IgD-negative memory B cell (primary cell): Measurements from ENCODE around the gene PRM1. TPM values are rescaled to one million over a fixed set of nuclear protein-coding genes. Genes with fewer than 3 reads are reported as not detected.

ENCODE experiments used
- H3K27ac Mint-ChIP-seq, 3 donors: one replicate each; pipeline ENCODE4 v1.8.0; 2020 to 2022; ENCODE audit warnings: mild to moderate bottlenecking in 3 of 3, mixed read lengths in 3 of 3, moderate library complexity in 1 of 3
- H3K27me3 Mint-ChIP-seq: one replicate; pipeline ENCODE4 v1.8.0; 2021; ENCODE audit warnings: mixed read lengths
- H3K36me3 Mint-ChIP-seq: one replicate; pipeline ENCODE4 v1.8.0; 2020; ENCODE audit warnings: mild to moderate bottlenecking, mixed read lengths
- H3K4me1 Mint-ChIP-seq, 3 donors: one replicate each; pipeline ENCODE4 v1.8.0; 2020 to 2022; ENCODE audit warnings: mixed read lengths in 3 of 3, mild to moderate bottlenecking in 1 of 3
- H3K4me3 Mint-ChIP-seq, 4 donors: one replicate each; pipeline ENCODE4 v1.8.0; 2020 to 2022; ENCODE audit warnings: mild to moderate bottlenecking in 4 of 4, mixed read lengths in 4 of 4, moderate library complexity in 3 of 4
- H3K9me3 Mint-ChIP-seq, 3 donors: one replicate each; pipeline ENCODE4 v1.8.0; 2020 to 2021; ENCODE audit warnings: mixed read lengths in 3 of 3, mild to moderate bottlenecking in 1 of 3
- polyA plus RNA-seq: library from polyadenylated mRNA; unstranded; fragments of 300-500 nt; fragmentation: Illumina TruSeq; gene quantifications from one replicate; pipeline ENCODE4 v1.2.3, GENCODE V29; 2021

PRM1 gene
- polyA plus RNA-seq, 1 donor from 2014 or later = not detected

- Mint-ChIP-seq H3K4me3 (no peak overlapping the region), H3K4me1 (peaks cover 18 to 27% (median 20%) of the 10 kb centered on the region in 3 donors), H3K36me3 (no peaks in the 10 kb centered on the region), H3K27ac (no peak overlapping the region), H3K27me3 (peaks cover 3% of the 10 kb centered on the region), H3K9me3 (no peaks in the 10 kb centered on the region)
Observed at GRCh38 chr16:11321662-11322061, 40.5 kb upstream of the PRM1 start.

GRCh38 chr16:11320170-11320569 lies 39.0 kb upstream of the PRM1 start:
- H3K27ac Mint-ChIP-seq = no peak overlapping the region

GRCh38 chr16:11319529-11320146 lies 38.5 kb upstream of the PRM1 start:
- peak overlapping the region in 1 of 3 donors; percentile 58 for H3K27ac Mint-ChIP-seq
- H3K4me3 Mint-ChIP-seq = no peak overlapping the region
- peaks cover 1% of the 10 kb centered on the region for H3K27me3 Mint-ChIP-seq
- H3K4me1 Mint-ChIP-seq = peaks cover 7 to 14% (median 12%) of the 10 kb centered on the region in 3 donors
- H3K36me3 Mint-ChIP-seq = no peaks in the 10 kb centered on the region
- H3K9me3 Mint-ChIP-seq = no peaks in the 10 kb centered on the region

More at GRCh38 chr16:11320170-11320569, 39.0 kb upstream of the PRM1 start:
- Mint-ChIP-seq H3K27me3 (peaks cover 1% of the 10 kb centered on the region), H3K4me3 (no peak overlapping the region), H3K4me1 (peaks cover 9 to 17% (median 15%) of the 10 kb centered on the region in 3 donors), H3K9me3 (no peaks in the 10 kb centered on the region), H3K36me3 (no peaks in the 10 kb centered on the region)

- Mint-ChIP-seq H3K4me3 (peak overlapping the region in 1 of 4 donors; percentile 83), H3K4me1 (peaks cover 9 to 16% (median 13%) of the 10 kb centered on the region in 3 donors), H3K36me3 (no peaks in the 10 kb centered on the region), H3K27me3 (peaks cover 1% of the 10 kb centered on the region), H3K9me3 (no peaks in the 10 kb centered on the region), H3K27ac (peak overlapping the region in 2 of 3 donors; percentile 58 to 89)
Observed at GRCh38 chr16:11318817-11319216, 37.7 kb upstream of the PRM1 start.

GRCh38 chr16:11316331-11317015 lies 35.3 kb upstream of the PRM1 start:
- Mint-ChIP-seq H3K4me1 (peaks cover 26 to 31% (median 29%) of the 10 kb centered on the region in 3 donors), H3K27me3 (peaks cover 5% of the 10 kb centered on the region), H3K9me3 (no peaks in the 10 kb centered on the region), H3K36me3 (no peaks in the 10 kb centered on the region), H3K27ac (peak overlapping the region in 2 of 3 donors; percentile 80 to 86), H3K4me3 (peak overlapping the region in 1 of 4 donors; percentile 50)

GRCh38 chr16:11315510-11315909 lies 34.4 kb upstream of the PRM1 start:
- H3K9me3 Mint-ChIP-seq = no peaks in the 10 kb centered on the region
- H3K4me1 Mint-ChIP-seq = peaks cover 32 to 38% (median 36%) of the 10 kb centered on the region in 3 donors
- no peak overlapping the region for H3K27ac Mint-ChIP-seq
- no peaks in the 10 kb centered on the region for H3K36me3 Mint-ChIP-seq
- H3K27me3 Mint-ChIP-seq = peaks cover 5% of the 10 kb centered on the region
- no peak overlapping the region for H3K4me3 Mint-ChIP-seq

GRCh38 chr16:11314309-11314894 lies 33.3 kb upstream of the PRM1 start:
- H3K9me3 Mint-ChIP-seq = no peaks in the 10 kb centered on the region
- H3K4me3 Mint-ChIP-seq = no peak overlapping the region
- H3K27me3 Mint-ChIP-seq = peaks cover 5% of the 10 kb centered on the region
- H3K4me1 Mint-ChIP-seq = peaks cover 37 to 46% (median 44%) of the 10 kb centered on the region in 3 donors
- peak overlapping the region in 2 of 3 donors; percentile 14 to 43 for H3K27ac Mint-ChIP-seq
- H3K36me3 Mint-ChIP-seq = no peaks in the 10 kb centered on the region

- Mint-ChIP-seq H3K27ac (peak overlapping the region in 2 of 3 donors; percentile 64 to 89), H3K9me3 (no peaks in the 10 kb centered on the region), H3K27me3 (peaks cover 5% of the 10 kb centered on the region), H3K36me3 (no peaks in the 10 kb centered on the region), H3K4me3 (no peak overlapping the region), H3K4me1 (peaks cover 35 to 47% (median 46%) of the 10 kb centered on the region in 3 donors)
Observed at GRCh38 chr16:11313493-11314308, 32.6 kb upstream of the PRM1 start.

- Mint-ChIP-seq H3K4me1 (peaks cover 33 to 53% (median 51%) of the 10 kb centered on the region in 3 donors), H3K27ac (peak overlapping the region; percentile 64 to 89 (median 67)), H3K4me3 (peak overlapping the region in 3 of 4 donors; percentile 33 to 67 (median 34)), H3K36me3 (no peaks in the 10 kb centered on the region), H3K27me3 (peaks cover 5% of the 10 kb centered on the region), H3K9me3 (no peaks in the 10 kb centered on the region)
Observed at GRCh38 chr16:11312718-11313492, 31.8 kb upstream of the PRM1 start.

GRCh38 chr16:11310997-11311561 lies 29.9 kb upstream of the PRM1 start:
- Mint-ChIP-seq H3K27me3 (peaks cover 3% of the 10 kb centered on the region), H3K4me3 (peak overlapping the region; percentile 60 to 91 (median 76)), H3K27ac (peak overlapping the region; percentile 92 to 99 (median 97)), H3K36me3 (no peaks in the 10 kb centered on the region), H3K4me1 (peaks cover 31 to 55% (median 51%) of the 10 kb centered on the region in 3 donors), H3K9me3 (peaks cover 0 to 2% (median 0%) of the 10 kb centered on the region in 3 donors)

- H3K27me3 Mint-ChIP-seq = peaks cover 3% of the 10 kb centered on the region
- no peaks in the 10 kb centered on the region for H3K36me3 Mint-ChIP-seq
- peak overlapping the region; percentile 60 to 91 (median 76) for H3K4me3 Mint-ChIP-seq
- H3K4me1 Mint-ChIP-seq = peaks cover 31 to 56% (median 52%) of the 10 kb centered on the region in 3 donors
- H3K9me3 Mint-ChIP-seq = peaks cover 0 to 2% (median 0%) of the 10 kb centered on the region in 3 donors
- H3K27ac Mint-ChIP-seq = peak overlapping the region; percentile 92 to 99 (median 97)
Observed at GRCh38 chr16:11310634-11310977, 29.5 kb upstream of the PRM1 start.

GRCh38 chr16:11309895-11310633 lies 28.9 kb upstream of the PRM1 start:
- H3K9me3 Mint-ChIP-seq = peaks cover 0 to 2% (median 0%) of the 10 kb centered on the region in 3 donors
- peaks cover 31 to 57% (median 52%) of the 10 kb centered on the region in 3 donors for H3K4me1 Mint-ChIP-seq
- H3K36me3 Mint-ChIP-seq = no peaks in the 10 kb centered on the region
- peaks cover 3% of the 10 kb centered on the region for H3K27me3 Mint-ChIP-seq
- H3K4me3 Mint-ChIP-seq = peak overlapping the region; percentile 23 to 91 (median 52)
- peak overlapping the region; percentile 92 to 99 (median 97) for H3K27ac Mint-ChIP-seq
